ENCODE data around the gene DPYSL3.

DPYSL3 gene

GRCh38 chr5:147360816-147361215 is 149.1 kb downstream of the DPYSL3 start:
- no peak for DNase-seq

GRCh38 chr5:147359581-147359980 is 150.3 kb downstream of the DPYSL3 start:
- DNase-seq = no peak

GRCh38 chr5:147359101-147359500 is 150.8 kb downstream of the DPYSL3 start:
- DNase-seq = no peak

- no peak for DNase-seq
Measured at GRCh38 chr5:147349241-147349640, 160.6 kb downstream of the DPYSL3 start.

- no peak for DNase-seq
Measured at GRCh38 chr5:147348451-147348850, 161.4 kb downstream of the DPYSL3 start.

GRCh38 chr5:147348046-147348445 is 161.8 kb downstream of the DPYSL3 start:
- no peak for DNase-seq

- DNase-seq = no peak
Measured at GRCh38 chr5:147346006-147346561, 163.8 kb downstream of the DPYSL3 start.

GRCh38 chr5:147344861-147345260 is 165.0 kb downstream of the DPYSL3 start:
- no peak for DNase-seq

GRCh38 chr5:147341345-147341744 is 168.5 kb downstream of the DPYSL3 start:
- DNase-seq = no peak

- no peak for DNase-seq
Measured at GRCh38 chr5:147340941-147341340, 168.9 kb downstream of the DPYSL3 start.

Data from activated naive CD4-positive, alpha-beta T cell treated with Interleukin-2 at 50 U/mL for 16 hours (primary cell).